KOPT-K1 (cell line): ENCODE data around the gene ARMC5.
"Not testable (repeated sequence)": the region's sequence is repeated elsewhere in the genome, so short reads cannot be mapped to it uniquely, and the experiment has no call there.

Experiments
- H3K27ac ChIP-seq: fragments of 200-600 bp; sonication (generic); 2 replicates; pipeline ENCODE4 v1.5.1; 2016; ENCODE audit warnings: antibody characterized with exemption, mild to moderate bottlenecking, low read depth, low read length; ENCODE audit not compliant: poor library complexity, severe bottlenecking
- H3K36me3 ChIP-seq: fragments of 200-600 bp; sonication (generic); 2 replicates; pipeline ENCODE4 v1.5.1; 2017; ENCODE audit warnings: antibody characterized with exemption, mild to moderate bottlenecking, low read length, moderate library complexity; ENCODE audit not compliant: insufficient read depth
- H3K9me3 ChIP-seq: fragments of 200-600 bp; sonication (generic); 2 replicates; pipeline ENCODE4 v1.5.1; 2017; ENCODE audit warnings: antibody characterized with exemption, low read length, mild to moderate bottlenecking; ENCODE audit not compliant: insufficient read depth, poor library complexity, severe bottlenecking

ARMC5 gene

DNA sequence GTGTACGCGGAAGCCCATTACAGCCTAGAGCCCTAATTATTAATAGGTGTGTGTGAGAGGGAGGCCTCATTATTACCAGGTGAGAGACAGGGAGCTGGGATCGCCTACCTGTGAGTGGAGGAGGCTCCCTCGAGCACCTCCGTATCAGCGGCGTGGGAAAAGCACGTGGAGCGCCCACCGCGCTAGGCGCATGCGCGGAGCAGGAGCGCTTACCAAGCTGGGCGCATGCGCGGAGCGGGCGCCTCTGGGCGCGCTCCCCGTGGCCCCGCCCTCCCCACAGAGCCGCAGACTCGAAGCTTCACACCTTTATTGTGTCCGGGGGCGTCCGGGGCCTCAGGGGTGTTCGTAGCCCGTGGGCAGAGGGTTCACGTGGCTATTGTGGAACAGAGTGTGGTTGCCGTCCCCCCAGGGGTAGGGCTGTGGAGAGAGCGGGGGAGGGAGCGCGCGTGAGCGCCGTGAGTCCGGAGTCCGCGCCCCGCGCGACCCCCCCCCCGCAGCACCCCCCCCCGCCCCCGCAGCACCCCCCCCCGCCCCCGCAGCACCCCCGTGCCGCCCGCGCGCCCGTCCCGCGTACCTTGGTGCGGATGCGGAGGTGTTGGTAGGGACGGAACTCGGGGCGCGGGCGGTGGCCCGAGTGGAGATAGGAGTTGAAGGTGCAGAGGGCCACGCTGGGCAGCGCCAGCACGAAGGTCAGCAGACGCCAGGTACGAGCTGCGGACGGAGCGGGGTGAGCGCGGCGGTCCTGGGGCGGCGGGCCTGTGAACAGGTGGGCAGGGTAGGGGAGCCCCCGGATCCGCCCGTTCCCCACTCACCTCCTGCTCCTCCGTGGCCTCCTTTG, 31.6 kb upstream of the ARMC5 start:
- Histone ChIP-seq H3K27ac (no peak overlapping the region), H3K9me3 (no peaks in the 10 kb centered on the region), H3K36me3 (no peaks in the 10 kb centered on the region)

DNA sequence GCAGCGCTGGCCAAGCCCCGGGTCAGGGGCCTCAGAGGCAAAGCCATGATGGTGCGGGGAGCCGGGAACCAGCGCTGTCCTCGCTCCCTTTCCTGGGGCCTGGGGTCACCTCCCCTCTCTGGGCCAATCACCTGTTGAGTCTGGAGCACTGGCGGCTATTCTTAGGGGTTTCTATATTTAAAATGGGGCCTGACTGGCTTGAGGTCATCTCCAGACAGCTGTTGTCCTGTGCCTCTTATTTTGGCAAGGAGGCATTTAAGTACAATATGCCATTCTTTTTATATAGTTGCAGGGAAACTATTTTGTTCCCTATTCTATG, 31.1 kb upstream of the ARMC5 start, which contains the start of gene COX6A2:
Gene COX6A2, minus strand, starts transcription at position 82 of the 319 bp plus-strand sequence. Its CDS starts 35 bp downstream, at position 47.
- Histone ChIP-seq H3K9me3 (no peaks in the 10 kb centered on the region), H3K27ac (no peak within 1 kb of the TSS), H3K36me3 (no peaks in the 10 kb centered on the region)

DNA sequence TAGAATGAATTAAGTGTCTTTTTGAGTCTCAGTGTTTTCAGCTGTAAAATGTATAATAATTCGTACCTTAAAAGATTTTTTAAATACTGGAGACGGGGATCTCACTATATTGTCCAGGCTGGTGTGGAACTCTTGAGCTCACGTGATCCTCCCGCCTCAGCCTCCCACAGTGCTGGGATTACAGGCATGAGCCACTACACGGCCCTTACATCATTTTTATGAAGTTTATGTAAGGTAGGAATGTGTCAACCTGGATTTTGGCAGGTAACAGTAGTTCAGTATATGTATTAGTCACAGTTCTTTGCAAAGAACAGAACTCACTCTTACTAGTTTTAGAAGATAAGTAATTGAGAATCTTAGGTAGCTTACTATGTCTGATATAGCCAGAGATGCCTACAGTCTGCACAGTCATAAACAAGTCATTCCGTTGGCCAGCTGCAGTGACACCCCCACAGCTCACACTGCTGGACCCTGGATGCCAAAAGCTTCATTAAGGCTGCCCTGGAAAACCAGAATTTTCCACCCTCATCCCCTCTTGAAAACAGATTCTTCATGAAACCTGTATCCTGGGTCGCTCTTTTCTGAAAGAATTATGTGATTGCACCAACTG, 30.6 kb upstream of the ARMC5 start:
- H3K27ac ChIP-seq: no peak overlapping the region
- H3K36me3 ChIP-seq: no peaks in the 10 kb centered on the region
- H3K9me3 ChIP-seq: no peaks in the 10 kb centered on the region

DNA sequence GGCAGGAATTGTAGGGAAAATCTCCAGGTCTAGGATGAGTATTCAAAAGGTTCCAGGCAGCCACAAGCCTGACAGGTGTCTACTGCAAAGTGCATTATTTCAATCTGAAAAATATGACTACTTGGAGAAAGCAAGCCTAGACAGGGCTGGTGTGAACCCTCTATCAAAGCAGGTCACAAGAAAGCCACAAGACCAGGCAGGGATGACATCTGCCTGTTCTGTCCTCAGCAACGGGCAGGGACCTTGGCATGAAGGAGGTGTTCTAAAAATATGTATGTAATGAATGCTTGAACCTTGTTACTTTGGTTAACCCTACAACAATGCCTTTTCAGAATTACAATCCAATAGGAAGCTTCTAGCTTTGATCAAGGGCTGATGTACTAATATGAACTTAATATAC, 30.0 kb upstream of the ARMC5 start:
- Histone ChIP-seq H3K36me3 (no peaks in the 10 kb centered on the region), H3K9me3 (no peaks in the 10 kb centered on the region), H3K27ac (no peak overlapping the region)

DNA sequence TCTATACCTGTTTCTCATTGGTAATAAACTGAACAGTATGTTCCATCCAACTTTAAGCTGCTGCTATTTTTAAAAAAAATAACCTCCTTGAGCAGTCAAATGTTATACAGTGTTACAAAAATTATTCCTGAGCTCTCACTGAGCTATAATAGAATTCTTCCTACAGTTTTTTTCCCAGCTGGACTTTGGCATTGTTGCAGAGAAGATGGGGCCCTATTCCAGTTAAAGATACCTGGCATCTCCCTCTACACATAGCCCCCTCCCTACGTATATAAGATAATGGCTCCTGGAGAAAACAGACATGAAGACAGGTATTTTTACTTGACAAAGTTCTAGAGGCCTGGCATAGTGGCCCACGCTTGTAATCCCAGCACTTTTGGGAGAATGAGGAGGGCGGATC, 29.5 kb upstream of the ARMC5 start:
- H3K27ac ChIP-seq: no peak overlapping the region
- H3K9me3 ChIP-seq: no peaks in the 10 kb centered on the region

DNA sequence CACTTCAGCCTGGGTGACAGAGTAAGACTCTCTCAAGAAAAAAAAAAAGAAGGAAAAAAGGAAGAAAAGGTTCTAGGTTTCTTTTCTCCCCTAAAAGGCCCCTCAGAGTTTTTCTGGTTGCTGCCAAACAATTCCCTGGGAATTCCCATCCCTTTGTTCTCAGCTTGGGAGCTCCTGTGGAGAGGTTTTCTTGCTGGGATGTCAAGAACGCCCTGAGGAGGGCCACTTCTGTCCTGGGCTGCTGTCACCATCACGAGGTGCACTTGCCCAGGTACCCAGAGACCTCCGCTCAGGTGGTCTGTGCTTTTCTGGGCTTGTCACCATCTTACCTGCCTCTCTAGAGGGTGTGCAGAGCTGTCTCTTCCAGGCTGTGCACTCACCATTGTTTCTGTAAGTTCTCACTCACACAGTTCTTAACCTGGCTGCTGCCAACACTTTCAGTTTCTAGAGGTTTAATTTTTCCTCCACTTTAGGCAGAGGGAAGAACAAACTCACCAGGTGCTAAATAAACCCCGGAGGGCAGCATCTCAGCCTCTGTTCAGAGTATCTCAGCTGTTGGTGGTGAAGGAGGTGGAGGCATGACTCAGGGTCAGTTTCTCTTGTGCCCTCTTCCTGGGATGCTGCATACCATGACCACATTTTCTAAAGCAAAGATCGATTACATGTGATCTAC, 28.8 kb upstream of the ARMC5 start:
- no peaks in the 10 kb centered on the region for H3K9me3 ChIP-seq
- no peaks in the 10 kb centered on the region for H3K36me3 ChIP-seq
- no peak overlapping the region for H3K27ac ChIP-seq

More for the DNA sequence above, 29.5 kb upstream of the ARMC5 start:
- H3K36me3 ChIP-seq: no peaks in the 10 kb centered on the region

DNA sequence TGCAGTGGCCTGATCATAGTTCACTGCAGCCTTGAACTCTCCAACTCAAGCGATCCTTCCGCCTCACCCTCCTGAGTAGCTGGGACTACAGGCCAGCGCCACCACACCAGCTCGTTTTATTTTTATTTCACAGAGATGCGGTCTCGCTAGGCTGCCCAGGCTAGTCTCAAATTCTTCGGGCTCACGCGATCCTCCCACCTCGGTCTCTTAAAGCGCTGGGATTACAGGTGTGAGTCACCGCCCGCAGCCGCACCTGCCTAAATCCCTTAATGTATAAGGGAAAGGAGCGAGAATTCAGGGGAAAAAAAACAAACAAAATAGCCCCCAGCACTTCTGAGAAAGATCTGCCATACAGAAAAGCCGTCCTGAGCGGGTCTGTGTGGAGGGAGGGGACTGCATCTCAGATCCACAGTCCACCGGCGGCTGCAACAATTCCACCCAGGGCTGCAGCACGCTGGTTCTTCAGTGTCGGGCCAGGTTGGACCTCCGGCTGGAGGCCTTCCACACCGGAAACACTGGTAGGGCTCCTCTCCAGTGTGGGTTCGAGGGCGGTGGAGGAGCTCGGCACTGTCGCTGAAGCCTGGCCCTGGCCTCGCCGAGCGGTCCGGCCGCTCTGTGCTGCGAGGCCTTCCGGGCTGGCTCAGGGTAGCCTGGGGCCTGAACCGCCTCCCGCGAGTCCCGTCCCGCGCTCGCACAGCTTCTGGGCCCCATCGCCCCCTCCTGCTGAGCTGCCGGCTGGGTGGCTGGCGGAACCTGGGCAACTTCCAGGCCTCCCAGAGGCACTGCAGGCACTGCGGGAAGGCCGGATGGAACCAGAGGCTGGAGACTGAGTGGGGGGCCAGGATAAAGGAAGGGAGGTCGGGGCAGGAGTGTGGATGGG, 23.7 kb upstream of the ARMC5 start:
- H3K36me3 ChIP-seq: no peaks in the 10 kb centered on the region
- no peaks in the 10 kb centered on the region for H3K9me3 ChIP-seq
- no peak overlapping the region for H3K27ac ChIP-seq

DNA sequence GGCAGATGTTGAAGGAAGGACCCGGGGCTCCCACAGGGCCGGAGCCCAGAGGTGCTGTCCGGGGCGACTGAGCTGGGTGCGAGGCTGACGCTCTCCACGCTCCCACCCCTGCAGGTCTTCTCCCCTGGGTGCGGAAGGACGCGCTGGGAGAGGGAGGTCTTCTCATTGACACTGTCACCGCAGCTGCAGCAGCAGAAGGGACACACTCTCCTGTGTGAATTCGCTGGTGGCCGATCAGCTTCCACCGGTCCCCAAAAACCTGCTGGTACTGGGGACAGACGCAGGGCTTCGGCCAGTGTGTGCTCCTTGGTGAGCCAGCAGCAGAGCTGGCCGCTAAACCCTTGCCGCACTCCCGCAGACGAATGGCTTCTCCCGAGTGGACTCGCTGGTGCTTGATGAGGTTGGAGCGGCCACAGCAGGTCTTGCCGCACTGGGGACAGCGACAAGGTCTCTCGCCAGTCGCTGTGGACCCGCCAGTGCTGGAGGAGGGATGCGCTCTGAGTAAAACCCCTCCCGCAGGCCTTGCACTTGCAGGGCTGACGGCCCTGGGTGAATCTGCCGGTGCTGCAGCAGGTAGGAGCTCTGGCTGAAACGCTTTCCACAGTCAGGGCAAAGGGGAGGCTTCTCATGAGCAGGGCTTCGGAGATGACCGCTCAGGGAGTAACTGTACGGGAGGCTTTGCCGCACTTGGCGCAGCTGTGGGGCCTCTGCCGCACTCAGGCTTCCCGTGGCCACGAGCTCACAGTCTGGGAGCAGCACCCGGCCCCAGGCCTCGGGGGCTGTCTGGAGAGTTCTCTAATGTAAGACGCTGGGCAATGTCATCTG, 22.9 kb upstream of the ARMC5 start:
- H3K36me3 ChIP-seq: no peaks in the 10 kb centered on the region
- H3K9me3 ChIP-seq: no peaks in the 10 kb centered on the region
- H3K27ac ChIP-seq: no peak overlapping the region

DNA sequence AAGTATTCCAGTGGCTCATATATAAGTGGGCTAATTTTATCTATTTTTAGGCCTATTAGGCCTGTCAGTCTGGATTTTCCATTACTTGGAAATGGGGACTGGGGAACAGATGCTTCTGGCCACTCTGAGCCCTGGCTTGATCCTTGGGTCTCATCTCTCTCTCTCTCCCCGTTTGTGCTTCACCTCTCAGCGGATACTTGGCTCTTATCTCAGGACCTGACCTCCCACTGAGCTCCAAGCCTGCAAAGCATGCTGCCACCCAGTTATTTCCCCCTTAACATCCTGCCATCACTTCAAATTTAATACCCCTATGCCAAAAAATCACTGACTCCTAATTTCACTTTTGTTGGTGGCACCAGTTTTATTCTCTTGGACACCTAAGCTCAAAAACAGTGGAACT, 20.9 kb upstream of the ARMC5 start:
- Histone ChIP-seq H3K9me3 (no peaks in the 10 kb centered on the region), H3K36me3 (no peaks in the 10 kb centered on the region), H3K27ac (no peak overlapping the region)

DNA sequence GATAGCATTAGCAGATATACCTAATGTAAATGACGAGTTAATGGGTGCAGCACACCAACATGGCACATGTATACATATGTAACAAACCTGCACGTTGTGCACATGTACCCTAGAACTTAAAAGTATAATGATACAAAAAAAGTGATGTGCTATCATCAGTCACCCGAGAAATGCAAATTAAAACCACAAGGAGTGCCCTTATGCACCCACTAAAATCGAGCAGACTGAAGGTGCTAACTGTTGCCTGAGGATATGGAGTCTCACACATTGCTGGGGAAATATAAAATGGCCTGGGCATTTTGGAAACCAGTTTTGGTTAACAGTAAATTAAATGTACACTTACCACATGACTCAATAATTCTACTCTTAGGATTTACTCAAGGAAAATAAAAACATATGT, 20.3 kb upstream of the ARMC5 start:
- not testable (repeated sequence) for H3K36me3 ChIP-seq, H3K27ac ChIP-seq, H3K9me3 ChIP-seq

DNA sequence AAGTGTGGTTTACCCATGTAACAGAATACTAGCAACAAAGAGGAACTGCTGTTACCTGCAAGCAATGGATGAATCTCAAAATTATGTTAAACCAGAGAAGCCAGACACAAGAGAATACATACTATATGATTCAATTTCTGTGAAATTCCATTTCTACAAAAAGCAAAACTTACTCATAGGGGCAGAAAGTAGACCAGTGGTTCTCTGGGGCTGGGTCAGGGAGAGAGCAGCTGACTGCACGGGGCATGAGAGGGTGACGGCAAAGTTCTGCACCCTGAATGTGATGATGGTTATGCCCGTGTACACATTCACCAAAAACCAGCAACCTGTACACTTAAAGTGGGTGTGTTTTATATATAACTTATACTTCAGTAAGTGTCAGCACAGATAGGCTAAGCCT, 19.8 kb upstream of the ARMC5 start:
- H3K27ac ChIP-seq: no peak overlapping the region
- no peaks in the 10 kb centered on the region for H3K36me3 ChIP-seq
- H3K9me3 ChIP-seq: no peaks in the 10 kb centered on the region

DNA sequence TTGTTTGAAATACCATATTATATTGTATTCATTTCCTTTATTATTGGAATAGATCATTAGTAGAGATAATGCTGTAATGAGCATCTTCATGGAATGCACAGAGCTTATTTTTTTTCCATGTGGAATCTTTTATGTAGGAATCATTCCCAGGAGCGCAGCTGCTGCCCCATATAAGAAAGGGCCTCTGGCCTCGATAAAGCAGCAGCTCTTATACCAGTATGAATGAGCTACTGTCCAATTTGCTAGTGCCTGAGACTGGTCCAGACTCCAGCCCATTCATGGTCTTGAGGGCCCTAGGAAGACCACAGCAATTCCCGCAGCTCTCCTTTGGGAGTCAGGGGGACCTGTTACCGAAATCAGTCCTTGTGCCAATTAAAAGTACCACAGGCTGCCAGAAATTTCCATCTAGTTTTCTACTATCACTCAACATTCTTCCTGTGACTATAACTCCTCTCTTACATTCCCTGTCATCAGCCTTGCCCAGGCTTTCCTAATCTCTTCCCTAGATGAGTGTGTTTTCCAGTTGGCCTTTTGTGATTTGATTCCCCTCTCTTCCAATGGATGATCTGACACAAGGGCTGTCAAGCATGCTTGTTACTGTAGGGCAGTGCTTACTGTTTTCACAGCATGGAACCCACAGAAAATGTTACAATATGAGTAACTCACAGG, 18.7 kb upstream of the ARMC5 start:
- H3K27ac ChIP-seq: no peak overlapping the region
- H3K36me3 ChIP-seq: no peaks in the 10 kb centered on the region
- no peaks in the 10 kb centered on the region for H3K9me3 ChIP-seq

DNA sequence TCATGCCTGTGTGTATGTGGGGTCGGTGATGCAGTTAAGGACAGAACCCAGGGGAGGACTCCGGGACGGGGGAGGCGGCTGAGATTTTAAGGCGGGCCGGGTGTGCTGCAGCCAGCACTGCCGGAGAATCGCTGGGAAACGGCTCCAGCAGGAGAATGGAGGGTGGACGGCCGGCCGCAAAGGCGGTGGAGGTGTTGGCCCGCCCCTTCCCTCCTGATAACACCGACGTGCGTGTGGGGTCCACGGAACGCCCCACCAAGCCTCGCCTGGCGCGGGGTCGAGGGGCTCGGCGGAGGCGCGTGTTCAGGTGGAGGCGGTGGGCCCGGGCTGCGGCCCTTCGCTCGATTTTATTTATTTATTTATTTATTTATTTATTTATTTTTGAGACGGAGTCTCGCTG, 17.3 kb upstream of the ARMC5 start:
- Histone ChIP-seq H3K27ac (no peak overlapping the region), H3K9me3 (no peaks in the 10 kb centered on the region), H3K36me3 (no peaks in the 10 kb centered on the region)

DNA sequence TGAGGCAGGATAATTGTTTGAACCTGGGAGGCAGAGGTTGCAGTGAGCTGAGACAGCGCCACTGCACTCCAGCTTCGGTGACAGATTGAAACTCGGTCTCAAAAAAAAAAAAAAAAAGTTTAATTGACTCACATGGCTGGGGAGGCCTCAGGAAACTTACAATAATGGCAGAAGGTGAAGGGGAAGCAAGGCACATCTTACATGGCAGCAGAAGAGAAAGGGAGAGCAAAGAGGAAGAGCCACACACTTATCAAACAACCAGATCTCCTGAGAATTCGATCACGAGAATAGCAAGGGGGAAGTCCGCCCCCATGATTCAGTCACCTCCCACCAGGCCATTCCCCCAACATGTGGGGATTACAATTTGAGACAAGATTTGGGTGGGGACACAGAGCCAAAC, 13.4 kb upstream of the ARMC5 start:
- H3K36me3 ChIP-seq, H3K9me3 ChIP-seq, H3K27ac ChIP-seq: not testable (repeated sequence)
